ENCODE results near the gene TMEM63A.
A peak's percentile ranks its signal among the peaks of the same experiment; 100 is the strongest.
"Not testable (repeated sequence)": the region's sequence is repeated elsewhere in the genome, so short reads cannot be mapped to it uniquely, and the experiment has no call there.

Gene TMEM63A

GRCh38 chr1:225881959-225882693, at the start of gene TMEM63A:
Gene TMEM63A (minus strand): TSS chr1:225882380. CDS start chr1:225877580, 4,800 bp downstream.
- peak within 1 kb of the TSS; percentile 63 to 98 (median 91) for H3K4me3 ChIP-seq
- peak within 1 kb of the TSS; percentile 39 to 99 (median 88) for H3K27ac ChIP-seq

- H3K4me3 ChIP-seq, result no peak overlapping the region
- no peak overlapping the region for H3K27ac ChIP-seq
Observed at GRCh38 chr1:225931270-225932136, 49.3 kb upstream of the TMEM63A start.

GRCh38 chr1:225930566-225930965, 48.4 kb upstream of the TMEM63A start:
- no peak overlapping the region for H3K27ac ChIP-seq
- H3K4me3 ChIP-seq, result no peak overlapping the region

DNA sequence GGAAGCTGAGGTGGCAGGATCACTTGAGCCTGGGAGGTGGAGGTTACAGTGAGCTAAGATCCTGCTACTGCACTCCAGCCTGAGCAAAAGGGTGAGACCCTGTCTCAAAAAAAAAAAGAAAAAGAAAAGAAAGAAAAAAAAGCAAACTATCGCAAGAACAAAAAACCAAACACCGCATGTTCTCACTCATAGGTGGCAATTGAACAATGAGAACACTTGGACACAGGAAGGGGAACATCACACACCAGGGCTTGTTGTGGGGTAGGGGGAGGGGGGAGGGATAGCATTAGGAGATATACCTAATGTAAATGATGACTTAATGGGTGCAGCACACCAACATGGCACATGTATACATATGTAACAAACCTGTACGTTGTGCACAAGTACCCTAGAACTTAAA, 47.3 kb upstream of the TMEM63A start:
- not testable (repeated sequence) for H3K4me3 ChIP-seq, H3K27ac ChIP-seq

GRCh38 chr1:225928186-225929175, 46.3 kb upstream of the TMEM63A start:
- peak overlapping the region in 1 of 21 experiments; percentile 23 for H3K27ac ChIP-seq
- no peak overlapping the region for H3K4me3 ChIP-seq

GRCh38 chr1:225926551-225927113, 44.5 kb upstream of the TMEM63A start:
- no peak overlapping the region for H3K27ac ChIP-seq
- no peak overlapping the region for H3K4me3 ChIP-seq

GRCh38 chr1:225923692-225924555, 41.7 kb upstream of the TMEM63A start, which contains the start of gene PYCR2:
Gene PYCR2 (minus strand): TSS chr1:225924250. CDS start chr1:225924110, 140 bp downstream.
- Histone ChIP-seq H3K4me3 (peak within 1 kb of the TSS; percentile 57 to 98 (median 78)), H3K27ac (peak within 1 kb of the TSS; percentile 37 to 98 (median 93))

DNA sequence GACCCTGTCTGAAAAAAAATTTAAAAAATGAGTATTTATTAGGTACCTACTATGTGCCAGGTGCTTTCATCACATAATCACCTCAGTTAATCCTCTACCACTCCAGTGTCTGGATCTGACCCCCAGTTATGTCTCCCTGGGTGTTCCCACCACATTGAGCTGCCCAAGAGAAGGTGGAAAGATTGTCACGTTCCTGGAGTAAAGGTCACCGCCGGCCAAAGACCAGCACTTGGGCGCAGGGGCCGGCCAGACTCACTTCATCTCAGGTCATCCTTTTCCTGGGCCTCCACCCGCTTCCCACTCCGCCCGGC, 41.2 kb upstream of the TMEM63A start:
- Histone ChIP-seq H3K27ac (peak overlapping the region; percentile 27 to 98 (median 93)), H3K4me3 (peak overlapping the region; percentile 57 to 98 (median 78))

GRCh38 chr1:225921734-225922709, 39.8 kb upstream of the TMEM63A start:
- H3K27ac ChIP-seq, result peak overlapping the region in 9 of 21 experiments; percentile 2 to 98 (median 30)

DNA sequence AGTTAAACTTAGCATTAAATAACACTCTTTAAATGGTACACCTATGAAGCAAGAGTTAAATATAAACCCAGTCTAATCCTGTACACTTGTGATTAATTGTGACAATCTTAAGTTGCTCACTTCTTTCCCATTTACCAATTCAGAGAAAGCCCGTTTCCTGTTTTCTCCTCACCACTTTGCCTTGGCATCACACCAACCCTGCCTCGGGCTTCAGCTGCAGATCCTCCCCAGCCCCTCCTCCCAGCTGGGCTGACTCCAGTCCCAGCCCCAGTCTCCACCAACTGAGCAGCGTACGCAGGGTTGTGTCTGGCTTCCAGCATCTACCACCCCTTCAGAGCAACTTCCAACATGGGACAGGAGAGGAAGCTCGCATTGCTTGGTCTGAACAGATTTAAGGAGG, 37.7 kb upstream of the TMEM63A start:
- Histone ChIP-seq H3K4me3 (no peak overlapping the region), H3K27ac (peak overlapping the region in 3 of 21 experiments; percentile 37 to 74 (median 69))

More at GRCh38 chr1:225921734-225922709, 39.8 kb upstream of the TMEM63A start:
- H3K4me3 ChIP-seq, result no peak overlapping the region

DNA sequence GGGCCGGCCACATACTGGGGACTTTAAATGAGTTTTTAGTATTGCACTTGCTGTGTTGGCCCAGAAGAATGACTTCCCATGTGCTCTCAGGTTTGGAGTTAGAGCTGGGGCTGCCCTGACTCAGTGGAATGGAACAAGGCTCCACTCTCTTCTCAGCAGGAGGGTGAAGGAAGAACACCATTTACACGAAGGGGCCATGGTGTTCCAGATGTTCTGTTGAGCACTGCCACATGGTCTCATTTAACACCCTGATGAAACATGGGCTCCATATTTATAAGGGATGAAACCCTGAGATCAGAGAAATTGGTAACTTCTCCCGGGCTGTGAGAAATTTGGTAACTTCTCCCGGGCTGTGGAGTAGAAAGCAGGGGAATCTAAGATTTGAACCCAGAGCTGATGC, 36.1 kb upstream of the TMEM63A start:
- no peak overlapping the region for H3K27ac ChIP-seq
- H3K4me3 ChIP-seq, result no peak overlapping the region

DNA sequence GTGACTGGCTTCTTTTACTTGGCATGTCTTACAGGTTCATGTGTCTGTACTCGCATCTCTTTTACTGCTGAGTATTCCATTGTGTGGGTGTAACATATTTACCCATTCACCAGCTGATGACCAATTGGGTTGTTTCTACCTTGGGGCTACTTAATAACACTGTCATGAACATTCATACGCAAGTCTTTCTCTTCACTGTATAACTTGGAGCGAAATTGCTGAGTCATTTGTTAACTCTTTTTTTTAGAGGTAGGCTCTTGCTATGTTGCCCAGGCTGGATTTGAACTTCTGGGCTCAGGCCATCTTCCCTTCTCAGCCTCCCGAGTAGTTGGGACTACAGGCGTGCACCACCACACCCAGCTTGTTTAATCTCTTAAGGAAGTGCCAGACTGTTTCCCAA, 35.4 kb upstream of the TMEM63A start:
- no peak overlapping the region for H3K4me3 ChIP-seq
- H3K27ac ChIP-seq, result no peak overlapping the region

GRCh38 chr1:225917101-225917500, 34.9 kb upstream of the TMEM63A start:
- H3K4me3 ChIP-seq, result no peak overlapping the region
- no peak overlapping the region for H3K27ac ChIP-seq

- no peak overlapping the region for H3K4me3 ChIP-seq
- peak overlapping the region in 1 of 21 experiments; percentile 3 for H3K27ac ChIP-seq
Observed at GRCh38 chr1:225915538-225915991, 33.4 kb upstream of the TMEM63A start.

DNA sequence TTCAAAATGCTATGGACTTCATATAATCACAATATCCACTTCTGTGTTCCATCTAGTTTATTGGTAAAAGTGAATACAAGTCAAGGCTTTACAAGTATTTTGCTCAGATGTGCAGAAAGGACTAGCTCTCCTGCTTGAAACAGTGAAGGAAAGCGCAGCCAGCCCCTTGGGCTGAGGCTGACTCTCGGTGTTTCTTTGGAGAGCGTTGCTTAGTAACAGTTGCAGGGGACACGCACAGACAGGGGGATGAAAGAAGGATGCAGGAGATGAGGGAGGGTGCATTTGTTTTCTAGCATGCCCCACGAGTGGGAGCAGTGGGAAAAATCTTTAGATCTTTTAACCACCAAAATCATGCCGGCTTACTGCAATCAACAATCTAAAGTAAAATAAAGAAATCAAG, 32.8 kb upstream of the TMEM63A start:
- no peak overlapping the region for H3K4me3 ChIP-seq
- H3K27ac ChIP-seq, result no peak overlapping the region

DNA sequence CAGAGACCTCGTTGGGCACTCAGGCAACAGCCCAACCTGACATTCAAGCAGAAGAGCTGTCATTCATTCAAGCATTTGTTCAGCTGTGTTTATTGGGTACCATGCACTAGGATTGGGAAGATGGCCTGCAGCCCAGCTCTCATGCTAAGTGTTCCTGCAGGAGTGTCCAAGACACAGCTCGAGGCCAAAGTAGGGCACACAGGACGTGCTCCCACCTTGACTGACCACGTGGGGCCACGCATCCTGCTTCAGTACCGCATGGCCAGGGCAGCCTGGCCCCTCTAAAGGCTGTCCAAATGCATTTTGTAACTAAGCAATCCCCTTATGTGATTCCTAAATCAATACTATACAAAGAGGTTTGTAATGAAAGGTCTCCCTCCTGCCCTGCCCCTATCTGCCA, 32.2 kb upstream of the TMEM63A start:
- Histone ChIP-seq H3K4me3 (no peak overlapping the region), H3K27ac (no peak overlapping the region)

All from skin epidermis (tissue), 12 donors.